GM12891 (cell line): ENCODE results near the gene SKA2.

ENCODE experiments used
- POLR2A ChIP-seq: IDR thresholded peaks from 2 replicates; pipeline ENCODE4 v1.6.1; 2011; ENCODE audit warnings: low read depth, low read length, control low read depth
- POLR2AphosphoS5 ChIP-seq: IDR thresholded peaks from 2 replicates; pipeline ENCODE4 v1.6.1; 2011; ENCODE audit warnings: low read depth, low read length, control low read depth
- SPI1 ChIP-seq: IDR thresholded peaks from 2 replicates; pipeline ENCODE4 v1.6.1; 2011; ENCODE audit warnings: low read depth, low read length, control low read depth
- TAF1 ChIP-seq: IDR thresholded peaks from 2 replicates; pipeline ENCODE4 v1.6.1; 2011; ENCODE audit warnings: low read depth, low read length, control low read depth

DNA sequence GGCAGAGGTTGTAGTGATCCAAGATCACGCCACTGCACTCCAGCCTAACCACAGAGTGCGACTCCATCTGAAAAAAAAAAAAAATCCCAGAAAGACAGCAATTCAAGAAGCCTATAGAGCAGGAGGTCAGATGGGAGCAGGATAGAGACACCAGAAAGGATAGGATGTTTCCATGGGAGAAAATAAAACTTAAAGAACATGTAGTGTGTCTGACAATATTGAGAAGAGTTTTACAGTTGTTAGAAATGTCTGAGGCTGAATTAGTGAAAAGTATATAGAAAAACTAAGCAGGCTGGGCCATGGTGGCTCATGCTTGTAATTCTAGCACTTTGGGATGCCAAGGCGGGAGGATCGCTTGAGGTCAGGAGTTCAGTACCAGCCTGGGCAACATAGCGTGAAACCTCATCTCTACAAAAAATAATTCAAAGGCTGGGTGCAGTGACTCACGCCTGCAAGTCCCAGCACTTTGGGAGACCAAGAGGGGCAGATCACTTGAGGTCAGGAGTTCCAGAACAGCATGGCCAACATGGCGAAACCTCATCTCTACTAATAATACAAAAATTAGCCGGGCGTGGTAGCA lies 33.0 kb downstream of the SKA2 start:
- TF ChIP-seq POLR2A, result no peak
- TF ChIP-seq TAF1, result no peak
- TF ChIP-seq SPI1, result no peak
- no peak for TF ChIP-seq POLR2AphosphoS5
